Trophoblast cell (in vitro differentiated cells and primary cell): ENCODE data around the gene C7orf25.

ENCODE experiments used
- DNase-seq, 2 donors: peaks; one replicate each; pipeline ENCODE4 v3.0.0-alpha.2; 2016
- H2AFZ ChIP-seq: 2 replicates; pipeline ENCODE4 v1.6.1; 2013; ENCODE audit warnings: low read length, moderate library complexity, mild to moderate bottlenecking; ENCODE audit not compliant: insufficient read depth, poor library complexity
- H2AK5ac ChIP-seq: 2 replicates; pipeline ENCODE4 v1.6.1; 2013; ENCODE audit warnings: mild to moderate bottlenecking, low read length
- H2BK120ac ChIP-seq: 2 replicates; pipeline ENCODE4 v1.6.1; 2013; ENCODE audit warnings: low read length, mild to moderate bottlenecking, moderate library complexity; ENCODE audit not compliant: insufficient read depth, poor library complexity
- H2BK12ac ChIP-seq: 2 replicates; pipeline ENCODE4 v1.6.1; 2013; ENCODE audit warnings: mild to moderate bottlenecking, low read length, moderate library complexity
- H2BK5ac ChIP-seq: 2 replicates; pipeline ENCODE4 v1.6.1; 2013; ENCODE audit warnings: low read length, low read depth, moderate library complexity, mild to moderate bottlenecking; ENCODE audit not compliant: poor library complexity
- H3K14ac ChIP-seq: 2 replicates; pipeline ENCODE4 v1.6.1; 2013; ENCODE audit warnings: mild to moderate bottlenecking, low read length
- H3K18ac ChIP-seq: 2 replicates; pipeline ENCODE4 v1.6.1; 2013; ENCODE audit warnings: mild to moderate bottlenecking, low read length
- H3K23ac ChIP-seq: 2 replicates; pipeline ENCODE4 v1.6.1; 2013; ENCODE audit warnings: low read length
- H3K27ac ChIP-seq: 2 replicates; pipeline ENCODE4 v1.5.1; 2013; ENCODE audit warnings: low read depth, mild to moderate bottlenecking, inconsistent platforms, low read length, moderate library complexity
- H3K27me3 ChIP-seq: 2 replicates; pipeline ENCODE4 v1.6.1; 2013; ENCODE audit warnings: inconsistent platforms, mild to moderate bottlenecking, low read length, moderate library complexity; ENCODE audit not compliant: insufficient read depth
- H3K36me3 ChIP-seq, 2 experiments: 1 replicate in 1 of 2; 2 replicates in 1 of 2; pipeline ENCODE4 v1.6.1; 2013; ENCODE audit warnings: low read length in 2 of 2, mild to moderate bottlenecking in 2 of 2, moderate library complexity in 1 of 2; ENCODE audit not compliant: insufficient read depth in 2 of 2, control insufficient read depth in 1 of 2
- H3K4ac ChIP-seq: 2 replicates; pipeline ENCODE4 v1.6.1; 2013; ENCODE audit warnings: low read depth, mild to moderate bottlenecking, low read length, moderate library complexity
- H3K4me1 ChIP-seq, 2 experiments: 1 replicate in 1 of 2; 2 replicates in 1 of 2; pipeline ENCODE4 v1.6.1; 2013; ENCODE audit warnings: low read length in 2 of 2, mild to moderate bottlenecking in 2 of 2, moderate library complexity in 1 of 2; ENCODE audit not compliant: insufficient read depth in 2 of 2, control insufficient read depth in 1 of 2
- H3K4me2 ChIP-seq: 2 replicates; pipeline ENCODE4 v1.6.1; 2013; ENCODE audit warnings: inconsistent platforms, mild to moderate bottlenecking, low read length, moderate library complexity
- H3K4me3 ChIP-seq: 2 replicates; pipeline ENCODE4 v1.5.1; 2013; ENCODE audit warnings: mild to moderate bottlenecking, low read depth, low read length, inconsistent platforms
- H3K79me1 ChIP-seq: one replicate; pipeline ENCODE4 v1.6.1; 2013; ENCODE audit warnings: low read length
- H3K79me2 ChIP-seq: 2 replicates; pipeline ENCODE4 v1.6.1; 2013; ENCODE audit warnings: low read length, mild to moderate bottlenecking; ENCODE audit not compliant: control insufficient read depth, insufficient read depth, poor library complexity
- H3K9ac ChIP-seq: 2 replicates; pipeline ENCODE4 v1.6.1; 2013; ENCODE audit warnings: mild to moderate bottlenecking, low read length
- H3K9me3 ChIP-seq: 2 replicates; pipeline ENCODE4 v1.6.1; 2013; ENCODE audit warnings: low read depth, mild to moderate bottlenecking, control low read depth, inconsistent platforms, low read length; ENCODE audit not compliant: insufficient read depth
- H4K12ac ChIP-seq: 2 replicates; pipeline ENCODE4 v1.6.1; 2013; ENCODE audit warnings: low read depth, mild to moderate bottlenecking, low read length, moderate library complexity
- H4K8ac ChIP-seq: 2 replicates; pipeline ENCODE4 v1.6.1; 2013; ENCODE audit warnings: low read depth, mild to moderate bottlenecking, low read length, moderate library complexity
- H4K91ac ChIP-seq: one replicate; pipeline ENCODE4 v1.6.1; 2013; ENCODE audit warnings: low read depth, mild to moderate bottlenecking, low read length, moderate library complexity
- WGBS: extraction: QIAGEN DNeasy Blood & Tissue Kit; methylation state at CpG from one replicate; pipeline ENCODE4 v1.1.7; 2013; ENCODE audit warnings: missing lambda C conversion rate; ENCODE audit not compliant: insufficient read length, insufficient coverage; ENCODE audit errors: extremely low coverage; 5-methylcytosine and 5-hydroxymethylcytosine counted together

Gene C7orf25

DNA sequence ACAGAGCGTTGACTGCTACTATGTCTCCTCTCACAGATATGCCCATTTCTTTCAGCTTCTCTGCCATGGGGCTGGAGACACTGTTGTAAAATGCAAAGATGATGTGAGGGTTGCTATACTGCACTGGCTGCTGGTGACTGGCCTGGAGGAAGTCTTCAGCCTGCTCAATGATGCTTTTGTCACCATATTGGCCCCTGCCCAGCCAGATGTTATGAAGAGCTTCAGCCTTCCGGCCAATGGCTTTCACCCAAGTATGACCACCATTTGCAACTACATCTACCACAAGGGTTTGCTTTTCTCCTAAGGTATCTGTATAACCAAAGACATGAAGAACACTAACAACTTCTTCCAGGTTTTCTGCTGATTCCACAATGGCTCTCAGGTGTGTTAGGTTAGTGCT is 1.6 kb downstream of the C7orf25 start:
- no peak overlapping the region for H3K23ac ChIP-seq
- H3K4me1 ChIP-seq: peaks cover 0 to 2% of the 10 kb centered on the region in 2 experiments
- no peak overlapping the region for H3K27ac ChIP-seq
- no peak overlapping the region for H3K4ac ChIP-seq
- H2BK12ac ChIP-seq: no peak overlapping the region
- peaks cover 0 to 3% of the 10 kb centered on the region in 2 experiments for H3K36me3 ChIP-seq
- H3K27me3 ChIP-seq: no peaks in the 10 kb centered on the region
- no peaks in the 10 kb centered on the region for H3K9me3 ChIP-seq
- H2BK120ac ChIP-seq: no peak overlapping the region
- no peak overlapping the region for H4K91ac ChIP-seq
- no peak overlapping the region for H3K4me3 ChIP-seq
- H2AK5ac ChIP-seq: no peak overlapping the region
- peaks cover 7% of the 10 kb centered on the region for H3K79me1 ChIP-seq
- H3K79me2 ChIP-seq: peaks cover 6% of the 10 kb centered on the region
- H3K4me2 ChIP-seq: no peak overlapping the region
- H3K9ac ChIP-seq: no peak overlapping the region
- H3K18ac ChIP-seq: no peak overlapping the region
- no peak for DNase-seq
- H2BK5ac ChIP-seq: no peak overlapping the region
- H4K8ac ChIP-seq: no peak overlapping the region
- H2AFZ ChIP-seq: no peak overlapping the region
- H4K12ac ChIP-seq: no peak overlapping the region
- no CpG with 5 or more reads among the region's 2 CpGs for whole genome bisulfite sequencing
- H3K14ac ChIP-seq: no peak overlapping the region

DNA sequence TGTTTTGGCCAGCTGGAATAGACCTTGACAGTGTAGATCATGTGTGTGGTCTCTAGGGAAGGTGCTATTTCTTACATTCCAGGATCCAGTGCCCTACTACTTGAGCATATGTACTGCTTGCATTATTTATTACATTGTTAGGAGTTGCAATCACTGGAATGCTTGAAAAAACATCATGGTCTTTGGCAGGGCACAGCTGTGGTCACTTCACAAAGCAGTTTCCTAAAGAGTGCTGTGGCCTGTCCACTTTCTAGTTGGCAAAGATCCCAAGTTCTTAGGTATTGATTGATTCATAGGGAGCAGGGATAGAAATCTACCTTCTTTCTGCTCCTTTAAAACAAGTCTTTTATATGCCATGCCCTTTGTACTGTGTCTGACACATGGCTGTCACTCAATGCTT is 4.6 kb downstream of the C7orf25 start:
- Histone ChIP-seq H2BK5ac (no peak overlapping the region), H3K79me1 (peaks cover 7% of the 10 kb centered on the region), H4K12ac (no peak overlapping the region), H2BK120ac (no peak overlapping the region), H3K36me3 (no peaks in the 10 kb centered on the region), H3K79me2 (peaks cover 6% of the 10 kb centered on the region), H3K14ac (no peak overlapping the region), H3K4me1 (peaks cover 0 to 2% of the 10 kb centered on the region in 2 experiments), H4K91ac (no peak overlapping the region), H2BK12ac (no peak overlapping the region), H3K9ac (no peak overlapping the region), H3K4me2 (no peak overlapping the region), H3K27ac (no peak overlapping the region), H4K8ac (no peak overlapping the region), H3K18ac (no peak overlapping the region), H3K4me3 (no peak overlapping the region), H3K9me3 (no peaks in the 10 kb centered on the region), H2AFZ (no peak overlapping the region), H2AK5ac (no peak overlapping the region), H3K27me3 (no peaks in the 10 kb centered on the region), H3K23ac (no peak overlapping the region), H3K4ac (no peak overlapping the region)
- DNase-seq: no peak

DNA sequence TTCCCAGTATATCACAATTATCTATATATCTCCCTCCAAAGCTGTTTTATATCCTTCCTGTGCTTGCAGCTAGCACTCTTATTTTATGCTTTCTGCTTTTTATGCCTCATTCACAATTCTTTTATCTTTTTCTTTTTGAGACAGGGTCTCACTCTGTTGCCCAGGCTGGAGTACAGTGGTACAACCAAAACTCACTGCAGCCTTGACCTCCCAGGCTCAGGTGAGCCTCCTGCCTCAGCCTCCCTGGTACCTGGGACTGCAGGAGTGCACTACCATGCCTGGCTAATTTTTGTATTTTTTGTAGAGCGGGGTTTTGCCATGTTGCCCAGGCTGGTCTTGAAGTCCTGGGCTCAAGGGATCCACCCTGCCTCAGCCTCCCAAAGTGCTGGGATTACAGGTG is 5.7 kb downstream of the C7orf25 start:
- H3K9ac ChIP-seq: no peak overlapping the region
- no peak overlapping the region for H2BK120ac ChIP-seq
- no peak overlapping the region for H3K4ac ChIP-seq
- no peak overlapping the region for H3K18ac ChIP-seq
- no peak overlapping the region for H3K27ac ChIP-seq
- no peak for DNase-seq
- no peaks in the 10 kb centered on the region for H3K79me2 ChIP-seq
- H4K12ac ChIP-seq: no peak overlapping the region
- H4K8ac ChIP-seq: no peak overlapping the region
- H3K36me3 ChIP-seq: no peaks in the 10 kb centered on the region
- no peaks in the 10 kb centered on the region for H3K27me3 ChIP-seq
- no peak overlapping the region for H2AFZ ChIP-seq
- H4K91ac ChIP-seq: no peak overlapping the region
- H3K4me3 ChIP-seq: no peak overlapping the region
- H3K4me1 ChIP-seq: peaks cover 0 to 2% of the 10 kb centered on the region in 2 experiments
- WGBS: no CpG with 5 or more reads among the region's 1 CpG
- H3K23ac ChIP-seq: no peak overlapping the region
- no peaks in the 10 kb centered on the region for H3K79me1 ChIP-seq
- H3K4me2 ChIP-seq: no peak overlapping the region
- H3K9me3 ChIP-seq: no peaks in the 10 kb centered on the region
- no peak overlapping the region for H2BK12ac ChIP-seq
- H2AK5ac ChIP-seq: no peak overlapping the region
- no peak overlapping the region for H3K14ac ChIP-seq
- H2BK5ac ChIP-seq: no peak overlapping the region

- Histone ChIP-seq H3K9ac (no peak overlapping the region), H3K79me1 (no peaks in the 10 kb centered on the region), H3K4me3 (no peak overlapping the region), H3K79me2 (no peaks in the 10 kb centered on the region), H3K14ac (no peak overlapping the region), H2AK5ac (no peak overlapping the region), H2BK12ac (no peak overlapping the region), H3K18ac (no peak overlapping the region), H4K91ac (no peak overlapping the region), H3K9me3 (no peaks in the 10 kb centered on the region), H3K27ac (no peak overlapping the region), H4K12ac (no peak overlapping the region), H3K27me3 (no peaks in the 10 kb centered on the region), H3K23ac (no peak overlapping the region), H3K4me2 (no peak overlapping the region), H2BK5ac (no peak overlapping the region), H2BK120ac (no peak overlapping the region), H4K8ac (no peak overlapping the region), H2AFZ (no peak overlapping the region), H3K4ac (no peak overlapping the region), H3K36me3 (no peaks in the 10 kb centered on the region), H3K4me1 (no peaks in the 10 kb centered on the region)
- WGBS: no CpG with 5 or more reads among the region's 3 CpGs
- DNase-seq: no peak
These were observed 9.5 kb downstream of the C7orf25 start for GRCh38 chr7:42902331-42902730.

DNA sequence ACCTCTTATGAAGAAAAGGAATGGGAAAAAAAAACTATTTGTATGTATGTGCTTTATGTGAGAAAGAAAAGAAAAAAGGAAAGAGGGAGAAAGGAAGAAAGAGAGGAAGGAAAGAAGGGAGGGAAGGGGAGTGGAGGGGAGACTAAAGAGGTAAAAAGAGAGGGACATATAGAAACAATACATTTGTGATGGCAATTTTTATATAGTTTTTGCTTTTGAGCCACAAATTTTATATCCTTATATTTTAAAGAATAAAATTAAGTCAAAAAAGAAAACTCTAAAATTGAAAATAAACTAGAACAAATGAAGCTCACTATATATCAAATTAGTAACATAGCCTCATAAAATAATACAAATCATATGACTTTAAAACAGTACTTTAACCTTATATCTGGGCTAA is 11.0 kb downstream of the C7orf25 start:
- H3K36me3 ChIP-seq: no peaks in the 10 kb centered on the region

More for the DNA sequence above, 11.0 kb downstream of the C7orf25 start:
- Histone ChIP-seq H3K14ac (no peak overlapping the region), H3K9ac (no peak overlapping the region), H3K9me3 (no peaks in the 10 kb centered on the region), H3K4me2 (no peak overlapping the region), H2AK5ac (no peak overlapping the region), H4K12ac (no peak overlapping the region), H3K27me3 (no peaks in the 10 kb centered on the region), H3K79me2 (no peaks in the 10 kb centered on the region), H3K79me1 (no peaks in the 10 kb centered on the region), H2AFZ (no peak overlapping the region), H3K4me1 (no peaks in the 10 kb centered on the region), H2BK12ac (no peak overlapping the region), H3K4ac (no peak overlapping the region), H3K18ac (no peak overlapping the region), H3K27ac (no peak overlapping the region), H4K91ac (no peak overlapping the region), H2BK120ac (no peak overlapping the region), H4K8ac (no peak overlapping the region), H3K4me3 (no peak overlapping the region), H3K23ac (no peak overlapping the region), H2BK5ac (no peak overlapping the region)
- DNase-seq: no peak
